HAP-1 (cell line): ENCODE measurements around the gene DNMT3B.
A peak's percentile ranks its signal among the peaks of the same experiment; 100 is the strongest.
"Not testable (repeated sequence)": the region's sequence is repeated elsewhere in the genome, so short reads cannot be mapped to it uniquely, and the experiment has no call there.

Experiments
- DNase-seq, 2 experiments: peaks; one replicate each; pipeline ENCODE4 v3.0.0-alpha.2; 2016 to 2020; ENCODE audit warnings: low spot score in 2 of 2
- H3K27me3 ChIP-seq: fragments of 250-450 bp; sonication (Bioruptor Pico); 2 replicates; pipeline ENCODE4 v1.5.1; 2020; ENCODE audit warnings: low read depth, mild to moderate bottlenecking, moderate library complexity
- H3K36me3 ChIP-seq: fragments of 250-450 bp; sonication (Bioruptor Pico); replicated peaks from 2 replicates; pipeline ENCODE4 v1.5.1; 2020; ENCODE audit warnings: mild to moderate bottlenecking
- H3K4me1 ChIP-seq: fragments of 250-450 bp; sonication (Bioruptor Pico); 2 replicates; pipeline ENCODE4 v1.5.1; 2020; ENCODE audit warnings: mild to moderate bottlenecking
- H3K4me3 ChIP-seq: fragments of 250-450 bp; sonication (Bioruptor Pico); 2 replicates; pipeline ENCODE4 v1.5.1; 2020; ENCODE audit warnings: mild to moderate bottlenecking, moderate library complexity
- H3K9me3 ChIP-seq: fragments of 250-450 bp; sonication (Bioruptor Pico); 2 replicates; pipeline ENCODE4 v1.5.1; 2020; ENCODE audit warnings: mild to moderate bottlenecking, moderate library complexity
- in situ Hi-C: fragments of 300-500 bp; cut with MboI; formaldehyde crosslinking; loops from 3 replicates; pipeline ENCODE4 v1.14.3; 2020; ENCODE audit warnings: low sequenced_read_pairs, inconsistent platforms, mixed read lengths

Gene DNMT3B

GRCh38 chr20:32761831-32762753 lies at the start of gene DNMT3B:
Gene DNMT3B, plus strand, starts transcription at chr20:32762385. Its CDS starts 17,939 bp downstream, at chr20:32780324.
- in situ Hi-C loops = no loop called here
- Histone ChIP-seq H3K9me3 (no peaks in the 10 kb centered on the region), H3K4me3 (peak within 1 kb of the TSS; percentile 76), H3K36me3 (no peaks in the 10 kb centered on the region), H3K27me3 (no peaks in the 10 kb centered on the region), H3K4me1 (peaks cover 10% of the 10 kb centered on the region)
- peak; percentile 79 to 95 for DNase-seq

GRCh38 chr20:32718749-32719348 lies 43.3 kb upstream of the DNMT3B start:
- H3K4me1 ChIP-seq = no peaks in the 10 kb centered on the region
- H3K9me3 ChIP-seq = no peaks in the 10 kb centered on the region
- no peak for DNase-seq
- H3K4me3 ChIP-seq = no peak overlapping the region
- in situ Hi-C loops = no loop called here
- H3K36me3 ChIP-seq = no peaks in the 10 kb centered on the region; the same call in 1 of the 2 replicates
- H3K27me3 ChIP-seq = no peaks in the 10 kb centered on the region

GRCh38 chr20:32727683-32728082 lies 34.5 kb upstream of the DNMT3B start:
- no peak overlapping the region for H3K4me3 ChIP-seq
- in situ Hi-C loops = no loop called here
- no peaks in the 10 kb centered on the region for H3K36me3 ChIP-seq
- H3K27me3 ChIP-seq = no peaks in the 10 kb centered on the region
- DNase-seq = no peak
- H3K4me1 ChIP-seq = no peaks in the 10 kb centered on the region
- H3K9me3 ChIP-seq = no peaks in the 10 kb centered on the region

GRCh38 chr20:32728435-32728834 lies 33.8 kb upstream of the DNMT3B start:
- in situ Hi-C loops, H3K27me3 ChIP-seq, H3K4me1 ChIP-seq, H3K4me3 ChIP-seq, DNase-seq, H3K36me3 ChIP-seq, H3K9me3 ChIP-seq: not testable (repeated sequence)

GRCh38 chr20:32729334-32729733 lies 32.9 kb upstream of the DNMT3B start:
- H3K4me3 ChIP-seq, in situ Hi-C loops, H3K27me3 ChIP-seq, H3K9me3 ChIP-seq, DNase-seq, H3K4me1 ChIP-seq, H3K36me3 ChIP-seq: not testable (repeated sequence)

GRCh38 chr20:32731882-32732266 lies 30.3 kb upstream of the DNMT3B start:
- in situ Hi-C loops = no loop called here
- Histone ChIP-seq H3K9me3 (no peaks in the 10 kb centered on the region), H3K4me3 (no peak overlapping the region), H3K36me3 (no peaks in the 10 kb centered on the region), H3K4me1 (no peaks in the 10 kb centered on the region), H3K27me3 (no peaks in the 10 kb centered on the region)
- no peak for DNase-seq

DNA sequence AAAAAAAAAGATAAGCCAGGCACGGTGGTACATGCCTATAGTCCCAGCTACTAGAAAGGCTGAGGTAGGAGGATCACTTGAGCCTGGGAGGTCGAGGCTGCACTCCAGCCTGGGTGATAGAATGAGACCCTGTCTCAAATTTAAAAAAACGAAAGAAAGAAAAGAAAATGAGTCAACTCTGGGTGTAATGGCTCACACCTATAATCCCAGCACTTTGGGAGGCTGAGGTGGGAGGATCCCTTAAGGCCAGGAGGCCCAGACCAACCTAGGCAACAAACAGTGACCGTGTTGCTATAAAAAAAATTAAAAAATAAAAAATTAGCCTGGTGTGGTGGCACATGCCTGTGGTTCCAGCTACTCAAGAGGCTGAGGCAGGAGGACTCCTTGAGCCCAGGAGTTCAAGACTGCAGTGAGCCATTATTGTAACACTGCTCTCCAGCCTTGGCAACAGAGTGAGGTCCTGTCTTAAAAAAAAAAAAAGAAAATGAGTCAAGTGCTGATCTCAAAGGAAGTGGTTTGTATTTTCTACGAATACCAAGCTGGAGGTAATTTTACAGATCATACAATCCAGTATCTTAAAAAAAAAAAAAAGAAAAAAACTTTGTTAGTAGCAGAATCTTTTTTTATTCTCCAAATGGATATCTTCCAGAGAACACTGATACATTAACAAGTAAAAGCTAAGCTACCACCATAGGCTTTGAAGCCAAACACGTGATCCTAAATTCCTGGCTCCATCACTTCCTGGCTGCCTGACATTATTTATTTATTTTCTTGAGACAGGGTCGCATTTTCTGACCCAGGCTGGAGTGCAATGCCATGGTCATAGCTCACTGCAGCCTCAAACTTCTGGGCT lies 24.6 kb upstream of the DNMT3B start:
- no peak overlapping the region for H3K4me3 ChIP-seq
- H3K36me3 ChIP-seq = no peaks in the 10 kb centered on the region
- H3K27me3 ChIP-seq = no peaks in the 10 kb centered on the region
- peaks cover 4% of the 10 kb centered on the region for H3K4me1 ChIP-seq
- in situ Hi-C loops = no loop called here
- no peak for DNase-seq
- no peaks in the 10 kb centered on the region for H3K9me3 ChIP-seq

- Histone ChIP-seq H3K27me3 (no peaks in the 10 kb centered on the region), H3K9me3 (no peaks in the 10 kb centered on the region), H3K4me3 (no peak overlapping the region), H3K36me3 (no peaks in the 10 kb centered on the region), H3K4me1 (peaks cover 11% of the 10 kb centered on the region)
- DNase-seq = no peak
- in situ Hi-C loops = no loop called here
Observed at GRCh38 chr20:32741151-32741550, 21.0 kb upstream of the DNMT3B start.

- DNase-seq = no peak
- Histone ChIP-seq H3K9me3 (no peaks in the 10 kb centered on the region), H3K36me3 (no peaks in the 10 kb centered on the region), H3K4me1 (peaks cover 11% of the 10 kb centered on the region), H3K27me3 (no peaks in the 10 kb centered on the region), H3K4me3 (peak overlapping the region; percentile 48)
- in situ Hi-C loops = no loop called here
Observed at GRCh38 chr20:32742322-32743236, 19.6 kb upstream of the DNMT3B start.

GRCh38 chr20:32743237-32744112 lies 18.7 kb upstream of the DNMT3B start, which contains the start of gene COMMD7:
Gene COMMD7, minus strand, starts transcription at chr20:32743467. Its CDS starts 76 bp downstream, at chr20:32743391.
- Histone ChIP-seq H3K4me1 (peaks cover 11% of the 10 kb centered on the region), H3K9me3 (no peaks in the 10 kb centered on the region), H3K36me3 (no peaks in the 10 kb centered on the region), H3K4me3 (peak within 1 kb of the TSS; percentile 48), H3K27me3 (no peaks in the 10 kb centered on the region)
- in situ Hi-C loops = no loop called here
- DNase-seq = peak in 1 of 2 experiments; percentile 69

- no peak overlapping the region for H3K4me3 ChIP-seq
- peaks cover 6% of the 10 kb centered on the region for H3K4me1 ChIP-seq
- H3K9me3 ChIP-seq = no peaks in the 10 kb centered on the region
- no peaks in the 10 kb centered on the region for H3K27me3 ChIP-seq
- no peaks in the 10 kb centered on the region for H3K36me3 ChIP-seq
- DNase-seq = peak in 1 of 2 experiments; percentile 71
- in situ Hi-C loops = no loop called here
Observed at GRCh38 chr20:32749914-32750637, 12.1 kb upstream of the DNMT3B start.

GRCh38 chr20:32751293-32751692 lies 10.9 kb upstream of the DNMT3B start:
- in situ Hi-C loops = no loop called here
- Histone ChIP-seq H3K36me3 (no peaks in the 10 kb centered on the region), H3K27me3 (no peaks in the 10 kb centered on the region), H3K4me1 (peaks cover 6% of the 10 kb centered on the region), H3K9me3 (no peaks in the 10 kb centered on the region), H3K4me3 (no peak overlapping the region)
- no peak for DNase-seq
